IMR-90 (cell line): ENCODE data around the gene ACADL. TPM values are rescaled to one million over a fixed set of nuclear protein-coding genes. Genes with fewer than 3 reads are reported as not detected.

Experiments used
- ATAC-seq: fragments of 200-7000 bp; cut with Tn5 transposase; 2 replicates; pipeline ENCODE4 v1.9.1; 2020; ENCODE audit warnings: low read depth, mild to moderate bottlenecking, moderate library complexity
- BruUV-seq: library from RNA; stranded (reverse); fragments of 400-500 nt; replicated peaks from 2 replicates; lab custom pipeline; 2021; lab: Mats Ljungman, UMichigan
- CTCF ChIA-PET: fragments of 300-600 bp; formaldehyde crosslinking; extraction: SDS; loops from one replicate; lab custom pipeline; 2021; ENCODE audit warnings: antibody characterized with exemption; lab: Yijun Ruan, JAX
- POLR2A ChIA-PET: fragments of 300-600 bp; sonication (Branson Sonifier 250); formaldehyde crosslinking; loops from one replicate; lab custom pipeline; 2022; ENCODE audit warnings: antibody characterized with exemption; ENCODE audit not compliant: unreplicated experiment; lab: Charles Lee
- DNase-seq: peaks from one replicate; pipeline ENCODE4 v3.0.0; 2013
- H2AFZ ChIP-seq: replicated peaks from 2 replicates; pipeline ENCODE3; 2013; ENCODE audit warnings: low read length, mild to moderate bottlenecking; ENCODE audit not compliant: poor library complexity
- H2AK5ac ChIP-seq: 2 replicates; pipeline ENCODE4 v1.6.1; 2013; ENCODE audit warnings: low read depth, low read length, inconsistent platforms
- H2AK9ac ChIP-seq: replicated peaks from 2 replicates; pipeline ENCODE3; 2013; ENCODE audit warnings: mild to moderate bottlenecking, low read depth, low read length, moderate library complexity; ENCODE audit not compliant: poor library complexity
- H2BK120ac ChIP-seq: 2 replicates; pipeline ENCODE4 v1.6.1; 2013; ENCODE audit warnings: low read depth, low read length, inconsistent platforms
- H2BK15ac ChIP-seq: 3 replicates; pipeline ENCODE4 v1.6.1; 2013; ENCODE audit warnings: low read depth, low read length, inconsistent platforms
- H2BK20ac ChIP-seq: 2 replicates; pipeline ENCODE4 v1.6.1; 2013; ENCODE audit warnings: low read depth, mild to moderate bottlenecking, inconsistent platforms, low read length, moderate library complexity
- H2BK5ac ChIP-seq: 2 replicates; pipeline ENCODE4 v1.6.1; 2013; ENCODE audit warnings: mild to moderate bottlenecking, low read depth, low read length, inconsistent platforms; ENCODE audit not compliant: poor library complexity, severe bottlenecking
- H3K14ac ChIP-seq: replicated peaks from 2 replicates; pipeline ENCODE4 v1.6.1; 2013; ENCODE audit warnings: low read depth, low read length, inconsistent platforms
- H3K18ac ChIP-seq: 2 replicates; pipeline ENCODE4 v1.6.1; 2013; ENCODE audit warnings: low read depth, low read length, control low read depth
- H3K23ac ChIP-seq: 2 replicates; pipeline ENCODE4 v1.6.1; 2013; ENCODE audit warnings: low read depth, low read length, inconsistent platforms
- H3K27ac ChIP-seq: 2 replicates; pipeline ENCODE4 v1.5.1; 2013; ENCODE audit warnings: mild to moderate bottlenecking, control low read depth, low read length; ENCODE audit not compliant: insufficient read depth
- H3K27me3 ChIP-seq: 2 replicates; pipeline ENCODE4 v1.6.1; 2013; ENCODE audit warnings: low read length; ENCODE audit not compliant: control insufficient read depth, insufficient read depth
- H3K36me3 ChIP-seq: 2 replicates; pipeline ENCODE4 v1.6.1; 2013; ENCODE audit warnings: low read length, mixed read lengths; ENCODE audit not compliant: control insufficient read depth, insufficient read depth
- H3K4ac ChIP-seq: 2 replicates; pipeline ENCODE4 v1.6.1; 2013; ENCODE audit warnings: low read depth, low read length, inconsistent platforms
- H3K4me1 ChIP-seq: 2 replicates; pipeline ENCODE4 v1.6.1; 2013; ENCODE audit warnings: low read length, mixed read lengths; ENCODE audit not compliant: control insufficient read depth, insufficient read depth
- H3K4me2 ChIP-seq: 2 replicates; pipeline ENCODE4 v1.6.1; 2013; ENCODE audit warnings: low read depth, mild to moderate bottlenecking, control low read depth, low read length, moderate library complexity
- H3K4me3 ChIP-seq: 2 replicates; pipeline ENCODE4 v1.5.1; 2013; ENCODE audit warnings: low read depth, mild to moderate bottlenecking, control low read depth, low read length, moderate library complexity; ENCODE audit not compliant: insufficient read depth
- H3K56ac ChIP-seq: 2 replicates; pipeline ENCODE4 v1.6.1; 2013; ENCODE audit warnings: low read length, inconsistent platforms; ENCODE audit not compliant: insufficient read depth; ENCODE audit errors: extremely low read depth
- H3K79me1 ChIP-seq, 2 experiments: 2 replicates each; pipeline ENCODE4 v1.6.1; 2013; ENCODE audit warnings: low read length in 2 of 2, inconsistent platforms in 1 of 2, low read depth in 1 of 2
- H3K9ac ChIP-seq: 2 replicates; pipeline ENCODE4 v1.6.1; 2013; ENCODE audit warnings: low read depth, low read length, control low read depth
- H3K9me1 ChIP-seq: 2 replicates; pipeline ENCODE4 v1.6.1; 2013; ENCODE audit warnings: low read length, inconsistent platforms; ENCODE audit not compliant: insufficient read depth
- H3K9me3 ChIP-seq: 2 replicates; pipeline ENCODE4 v1.6.1; 2013; ENCODE audit warnings: low read length; ENCODE audit not compliant: control insufficient read depth, insufficient read depth
- H4K20me1 ChIP-seq: 2 replicates; pipeline ENCODE4 v1.6.1; 2013; ENCODE audit warnings: low read length, inconsistent platforms; ENCODE audit not compliant: insufficient read depth
- H4K5ac ChIP-seq: 2 replicates; pipeline ENCODE4 v1.6.1; 2013; ENCODE audit warnings: mild to moderate bottlenecking, low read depth, low read length, control low read depth
- H4K8ac ChIP-seq, 2 experiments: 2 replicates each; pipeline ENCODE4 v1.6.1; 2013; ENCODE audit warnings: low read depth in 2 of 2, low read length in 2 of 2, control low read depth in 1 of 2, inconsistent platforms in 1 of 2
- H4K91ac ChIP-seq: 2 replicates; pipeline ENCODE4 v1.6.1; 2013; ENCODE audit warnings: low read depth, low read length, inconsistent platforms; ENCODE audit not compliant: insufficient read depth
- CEBPB ChIP-seq: IDR thresholded peaks from 2 replicates; pipeline ENCODE4 v1.6.1; 2012; ENCODE audit warnings: low read depth, low read length, improper control_type of control experiment
- CHD1 ChIP-seq: IDR thresholded peaks from 2 replicates; pipeline ENCODE4 v1.6.1; 2012; ENCODE audit warnings: low read depth, low read length, improper control_type of control experiment
- ELK1 ChIP-seq: fragments of 150-350 bp; IDR thresholded peaks from 2 replicates; pipeline ENCODE4 v1.6.1; 2016; ENCODE audit warnings: low read depth, mild to moderate bottlenecking, low read length, moderate library complexity, borderline replicate concordance
- MAFK ChIP-seq: IDR thresholded peaks from 2 replicates; pipeline ENCODE4 v1.6.1; 2012; ENCODE audit warnings: low read depth, low read length, improper control_type of control experiment
- MXI1 ChIP-seq: IDR thresholded peaks from 2 replicates; pipeline ENCODE4 v1.6.1; 2012; ENCODE audit warnings: low read depth, mild to moderate bottlenecking, low read length, moderate library complexity, borderline replicate concordance
- POLR2A ChIP-seq: IDR thresholded peaks from 2 replicates; pipeline ENCODE4 v1.6.1; 2012; ENCODE audit warnings: mild to moderate bottlenecking, low read depth, low read length
- RFX5 ChIP-seq: IDR thresholded peaks from 2 replicates; pipeline ENCODE4 v1.8.0; 2012; ENCODE audit warnings: low read depth, mild to moderate bottlenecking, low read length, moderate library complexity
- SMC3 ChIP-seq: fragments of 150-350 bp; IDR thresholded peaks from 2 replicates; pipeline ENCODE4 v1.6.1; 2016; ENCODE audit warnings: low read depth, mild to moderate bottlenecking, antibody characterized with exemption, low read length, moderate library complexity
- USF2 ChIP-seq: fragments of 150-350 bp; IDR thresholded peaks from 2 replicates; pipeline ENCODE4 v1.6.1; 2017; ENCODE audit warnings: mild to moderate bottlenecking, antibody characterized with exemption, low read length, low read depth
- WGBS, 2 experiments: methylation state at CpG; one replicate each; pipeline versions ENCODE4 v1.1.5 to v1.1.7; 2013; ENCODE audit warnings: missing lambda C conversion rate in 2 of 2; ENCODE audit not compliant: insufficient read length in 1 of 2; ENCODE audit errors: extremely low coverage in 2 of 2; 5-methylcytosine and 5-hydroxymethylcytosine counted together
- dilution Hi-C: fragments of 300-500 bp; cut with HindIII; formaldehyde crosslinking; loops from one replicate; pipeline ENCODE4 v1.14.3; 2018; ENCODE audit warnings: low sequenced_read_pairs; ENCODE audit not compliant: unreplicated experiment
- in situ Hi-C: fragments of 300-500 bp; cut with MboI; formaldehyde crosslinking; loops from 3 replicates; pipeline ENCODE4 v1.14.3; 2019; ENCODE audit warnings: low sequenced_read_pairs, inconsistent platforms, mixed read lengths
- intact Hi-C: fragments of 100-400 bp; cut with micrococcal nuclease; formaldehyde crosslinking; loops from 2 replicates; pipeline ENCODE4 v1.10.0; 2022
- polyA plus RNA-seq, 3 experiments: library from polyadenylated mRNA; depleted of rRNA; stranded (reverse); fragments of >200 nt; gene quantifications; 2 replicates each; pipeline ENCODE4 v1.2.3, GENCODE V29; 2012; ENCODE audit warnings: low replicate concordance in 1 of 3
- total RNA-seq: library from RNA; depleted of rRNA; stranded (reverse); fragments of >200 nt; gene quantifications from 2 replicates; pipeline ENCODE4 v1.2.3, GENCODE V29; 2012

ACADL gene
- total and polyA plus RNA-seq, 2 of the 4 experiments (the other 2 are of a cell fraction) = not detected

GRCh38 chr2:210158236-210158635 lies 67.0 kb downstream of the ACADL start:
- Histone ChIP-seq H2AK9ac (no peak overlapping the region), H4K91ac (no peak overlapping the region), H3K79me1 (peaks cover 10 to 16% of the 10 kb centered on the region in 2 experiments), H3K14ac (no peak overlapping the region), H3K27me3 (no peaks in the 10 kb centered on the region), H3K9me1 (no peaks in the 10 kb centered on the region), H2AK5ac (no peak overlapping the region), H2AFZ (no peak overlapping the region), H2BK120ac (no peak overlapping the region), H4K5ac (no peak overlapping the region), H3K18ac (no peak overlapping the region), H2BK15ac (no peak overlapping the region), H2BK20ac (no peak overlapping the region), H3K4ac (no peak overlapping the region), H3K4me3 (no peak overlapping the region), H3K56ac (no peak overlapping the region), H3K23ac (no peak overlapping the region), H4K8ac (no peak overlapping the region), H3K4me1 (peaks cover 2% of the 10 kb centered on the region; the same call in 1 of the 2 replicates), H3K4me2 (no peak overlapping the region), H3K9me3 (no peaks in the 10 kb centered on the region), H3K36me3 (no peaks in the 10 kb centered on the region), H4K20me1 (no peaks in the 10 kb centered on the region), H3K9ac (no peak overlapping the region), H2BK5ac (no peak overlapping the region), H3K27ac (no peak overlapping the region)
- in situ Hi-C loops = no loop called here
- BruUV-seq = no TSS peak
- ChIA-PET CTCF (interaction anchor here (0.7 to 0.9 kb wide), 2 partner anchors 37 to 1753 kb away, joined by 3 read pairs; no protein-coding TSS in a partner anchor), POLR2A (no interaction called here)
- intact Hi-C loops = no loop called here
- no CpG with 5 or more reads among the region's 2 CpGs for whole genome bisulfite sequencing, 2 experiments
- TF ChIP-seq CEBPB (no peak), RFX5 (no peak), CHD1 (no peak), ELK1 (no peak), POLR2A (no peak), USF2 (no peak), MAFK (no peak), MXI1 (no peak), SMC3 (no peak)
- ATAC-seq (no peak), DNase-seq (no peak)
- dilution Hi-C loops = no loop called here
